ENCODE results near the gene DYNC1LI2. TPM values are rescaled to one million over a fixed set of nuclear protein-coding genes. Genes with fewer than 3 reads are reported as not detected.

Gene DYNC1LI2
- total RNA-seq, 1 experiment from 2014 or later = 57.1 TPM

Other genes starting within 250 kb of the DYNC1LI2 start
- gene TK2, start 201.5 kb downstream of the DYNC1LI2 start, total RNA-seq (2014; rRNA removed; shearing (Covaris generic)) = 31.9 and 35.0 TPM in 2 replicates
- 180 and 186 TPM in 2 replicates for gene CKLF, start 199.0 kb downstream of the DYNC1LI2 start, total RNA-seq (2014; rRNA removed; shearing (Covaris generic))
- 1.1 and 1.3 TPM in 2 replicates for gene CMTM1, start 185.2 kb downstream of the DYNC1LI2 start, total RNA-seq (2014; rRNA removed; shearing (Covaris generic))
- gene CMTM2, start 172.1 kb downstream of the DYNC1LI2 start, total RNA-seq (2014; rRNA removed; shearing (Covaris generic)) = not detected in 2 replicates
- gene CMTM3, start 146.9 kb downstream of the DYNC1LI2 start, total RNA-seq (2014; rRNA removed; shearing (Covaris generic)) = 48.2 and 53.7 TPM in 2 replicates
- 34.8 and 35.0 TPM in 2 replicates for gene CMTM4, start 54.9 kb downstream of the DYNC1LI2 start, total RNA-seq (2014; rRNA removed; shearing (Covaris generic))
- 0.07 TPM in 1 of 2 replicates, not detected in the other for gene TERB1, start 50.0 kb upstream of the DYNC1LI2 start, total RNA-seq (2014; rRNA removed; shearing (Covaris generic))
- gene NAE1, start 79.4 kb upstream of the DYNC1LI2 start, total RNA-seq (2014; rRNA removed; shearing (Covaris generic)) = 103 and 137 TPM in 2 replicates
- gene CA7, start 92.8 kb upstream of the DYNC1LI2 start, total RNA-seq (2014; rRNA removed; shearing (Covaris generic)) = not detected in 2 replicates
- gene PDP2, start 128.9 kb upstream of the DYNC1LI2 start, total RNA-seq (2014; rRNA removed; shearing (Covaris generic)) = 11.8 and 16.7 TPM in 2 replicates
- not detected in 2 replicates for gene CDH16, start 167.3 kb upstream of the DYNC1LI2 start, total RNA-seq (2014; rRNA removed; shearing (Covaris generic))
- 1.0 and 2.8 TPM in 2 replicates for gene RRAD, start 173.9 kb upstream of the DYNC1LI2 start, total RNA-seq (2014; rRNA removed; shearing (Covaris generic))
- 150 and 174 TPM in 2 replicates for gene CIAO2B, start 182.8 kb upstream of the DYNC1LI2 start, total RNA-seq (2014; rRNA removed; shearing (Covaris generic))
- 19.7 TPM in 2 replicates for gene CES2, start 183.9 kb upstream of the DYNC1LI2 start, total RNA-seq (2014; rRNA removed; shearing (Covaris generic))
- 0.05 and 0.17 TPM in 2 replicates for gene CES3, start 209.7 kb upstream of the DYNC1LI2 start, total RNA-seq (2014; rRNA removed; shearing (Covaris generic))
- not detected in 2 replicates for gene CES4A, start 237.0 kb upstream of the DYNC1LI2 start, total RNA-seq (2014; rRNA removed; shearing (Covaris generic))